Right lobe of liver (tissue), 6 donors: Measurements from ENCODE around the gene MACROD2. TPM values are rescaled to one million over a fixed set of nuclear protein-coding genes. Genes with fewer than 3 reads are reported as not detected.

Experiments
- ATAC-seq, 4 donors: fragments of 200-7000 bp; cut with Tn5 transposase; one replicate each; pipeline ENCODE4 v1.9.1; 2020; ENCODE audit warnings: mild to moderate bottlenecking in 4 of 4, moderate library complexity in 4 of 4
- DNase-seq, 3 donors: peaks; one replicate each; pipeline ENCODE4 v3.0.0-alpha.2; 2020
- H3K27ac ChIP-seq, 3 donors: fragments of 200-600 bp; one replicate each; pipeline ENCODE4 v1.8.0; 2022
- H3K27me3 ChIP-seq, 2 donors: fragments of 200-600 bp; one replicate each; pipeline ENCODE4 v1.8.0; 2022
- H3K36me3 ChIP-seq, 4 donors: fragments of 200-600 bp; sonication (generic) in 1 of 4; one replicate each; pipeline versions ENCODE4 v1.5.1 to v1.8.0; 2017 to 2022; ENCODE audit warnings: control low read depth in 1 of 4
- H3K4me1 ChIP-seq, 4 donors: fragments of 200-600 bp; sonication (generic) in 1 of 4; one replicate each; pipeline versions ENCODE4 v1.5.1 to v1.8.0; 2017 to 2022; ENCODE audit warnings: control low read depth in 1 of 4
- H3K4me3 ChIP-seq, 3 donors: fragments of 200-600 bp; one replicate each; pipeline ENCODE4 v1.8.0; 2022
- H3K9me3 ChIP-seq, 4 donors: fragments of 200-600 bp; sonication (generic) in 1 of 4; one replicate each; pipeline versions ENCODE4 v1.5.1 to v1.8.0; 2017 to 2022; ENCODE audit warnings: control low read depth in 1 of 4
- CTCF ChIP-seq, 4 donors: fragments of 200-600 bp in 3 of 4; fragments of 450-650 bp in 1 of 4; IDR thresholded peaks; one replicate each; pipeline versions ENCODE4 v1.5.1 to v1.8.0; 2016 to 2022; ENCODE audit warnings: antibody characterized with exemption in 4 of 4, mild to moderate bottlenecking in 2 of 4
- POLR2A ChIP-seq: fragments of 450-650 bp; IDR thresholded peaks from one replicate; pipeline ENCODE4 v1.6.1; 2017; ENCODE audit warnings: antibody characterized with exemption, mild to moderate bottlenecking
- WGBS: methylation state at CpG from one replicate; pipeline ENCODE4 v1.1.6; 2018; ENCODE audit warnings: low coverage, low lambda C conversion rate; ENCODE audit not compliant: insufficient coverage; ENCODE audit errors: missing lambda C conversion rate; 5-methylcytosine and 5-hydroxymethylcytosine counted together
- intact Hi-C, 2 donors: fragments of 100-400 bp; cut with DNase I; formaldehyde crosslinking; loops; one replicate each; pipeline versions ENCODE4 v1.11.2 to v1.14.1; 2022
- total RNA-seq, 6 experiments: library from RNA; depleted of rRNA in 2 of 6; stranded (reverse); fragments of >200 nt in 2 of 6; fragmentation: NEBNext Ultra II Directional in 3 of 6; extraction: Animal tissue kit (Norgen Biotek cat#: 25700) in 3 of 6; gene quantifications; one replicate each; pipeline versions ENCODE4 v1.1.0 to v1.2.4, GENCODE V29; 2016 to 2023
- donor health status: DM: no; HTN: yes; CAD: no.
- donor health status: DM: no; HTN: no; CAD: no.
- donor health status: DM: no; HTN: no; CAD: no.
- donor health status: DM: no; HTN: yes; CAD: no.
- donor health status: DM: no; HTN: yes; CAD: no.

The MACROD2 gene
- total RNA-seq, 6 experiments from 2014 or later, result 1.2 to 5.5 (median 3.3) TPM

GRCh38 chr20:15380770-15381169, 1385.5 kb downstream of the MACROD2 start:
- H3K36me3 ChIP-seq, result no peaks in the 10 kb centered on the region
- TF ChIP-seq CTCF (IDR thresholded peaks at IDR 0.05), result no peak
- TF ChIP-seq POLR2A, result no peak
- no peaks in the 10 kb centered on the region for H3K4me1 ChIP-seq
- no peaks in the 10 kb centered on the region for H3K27me3 ChIP-seq
- no peak overlapping the region for H3K27ac ChIP-seq
- intact Hi-C loops, result no loop called here
- H3K9me3 ChIP-seq, result no peaks in the 10 kb centered on the region
- H3K4me3 ChIP-seq, result no peak overlapping the region
- no peak for DNase-seq
- ATAC-seq, result no peak
- WGBS, result 68% methylated on average over 1 of the region's 1 CpG

- H3K27me3 ChIP-seq, result no peaks in the 10 kb centered on the region
- DNase-seq (no peak), ATAC-seq (no peak)
- H3K4me1 ChIP-seq, result no peaks in the 10 kb centered on the region
- no peak overlapping the region for H3K4me3 ChIP-seq
- intact Hi-C loops, result no loop called here
- no peak overlapping the region for H3K27ac ChIP-seq
- H3K9me3 ChIP-seq, result no peaks in the 10 kb centered on the region
- TF ChIP-seq POLR2A (no peak), CTCF (IDR thresholded peaks at IDR 0.05) (no peak)
- H3K36me3 ChIP-seq, result no peaks in the 10 kb centered on the region
These were observed 1391.9 kb downstream of the MACROD2 start for GRCh38 chr20:15387228-15387627.

GRCh38 chr20:15395457-15395856, 1400.1 kb downstream of the MACROD2 start:
- H3K27me3 ChIP-seq, result no peaks in the 10 kb centered on the region
- no peak for ATAC-seq
- WGBS, result 85% methylated on average over 2 of the region's 3 CpGs
- no peak overlapping the region for H3K4me3 ChIP-seq
- no peaks in the 10 kb centered on the region for H3K9me3 ChIP-seq
- TF ChIP-seq CTCF (IDR thresholded peaks at IDR 0.05), result no peak
- TF ChIP-seq POLR2A, result no peak
- intact Hi-C loops, result no loop called here
- DNase-seq, result no peak
- H3K36me3 ChIP-seq, result no peaks in the 10 kb centered on the region
- H3K4me1 ChIP-seq, result no peaks in the 10 kb centered on the region
- H3K27ac ChIP-seq, result no peak overlapping the region

- intact Hi-C loops, result no loop called here
- H3K9me3 ChIP-seq, result no peaks in the 10 kb centered on the region
- no peak for ATAC-seq
- no peak overlapping the region for H3K27ac ChIP-seq
- 67% methylated on average over 2 of the region's 2 CpGs for WGBS
- TF ChIP-seq POLR2A (no peak), CTCF (IDR thresholded peaks at IDR 0.05) (no peak)
- H3K4me3 ChIP-seq, result no peak overlapping the region
- no peaks in the 10 kb centered on the region for H3K27me3 ChIP-seq
- H3K36me3 ChIP-seq, result no peaks in the 10 kb centered on the region
- no peak for DNase-seq
- no peaks in the 10 kb centered on the region for H3K4me1 ChIP-seq
These were observed 1400.7 kb downstream of the MACROD2 start for GRCh38 chr20:15396026-15396425.

- Histone ChIP-seq H3K27me3 (no peaks in the 10 kb centered on the region), H3K9me3 (no peaks in the 10 kb centered on the region), H3K36me3 (no peaks in the 10 kb centered on the region), H3K4me1 (no peaks in the 10 kb centered on the region), H3K27ac (no peak overlapping the region), H3K4me3 (no peak overlapping the region)
- TF ChIP-seq CTCF (IDR thresholded peaks at IDR 0.05), result no peak
- no peak for TF ChIP-seq POLR2A
- intact Hi-C loops, result no loop called here
- no peak for ATAC-seq
- DNase-seq, result no peak
- WGBS, result 68% methylated on average over 3 of the region's 3 CpGs
These were observed 1401.6 kb downstream of the MACROD2 start for GRCh38 chr20:15396900-15397299.
